ENCODE measurements around the gene GPI. TPM values are rescaled to one million over a fixed set of nuclear protein-coding genes. Genes with fewer than 3 reads are reported as not detected.
A peak's percentile ranks its signal among the peaks of the same experiment; 100 is the strongest.

Gene GPI
- total and polyA plus RNA-seq, 2 donors (not counting 3 experiments of a cell fraction or from before 2014, with no cell fraction given) = 131 to 273 TPM

GRCh38 chr19:34343751-34344150 lies 21.2 kb upstream of the GPI start:
- TF ChIP-seq CTCF (IDR thresholded peaks at IDR 0.05; ENCODE audit: extremely low read depth in 1 of 2, insufficient read depth in 1 of 2, low read depth in 1 of 2, low read length in 2 of 2) (no peak), EZH2 (IDR thresholded peaks at IDR 0.05; ENCODE audit: borderline replicate concordance, low read depth, low read length, severe bottlenecking) (no peak)
- Histone ChIP-seq H2AFZ (ENCODE audit: low read depth, low read length) (no peak overlapping the region), H3K4me1 (ENCODE audit: control insufficient read depth, extremely low read depth, insufficient read depth, low read length) (no peaks in the 10 kb centered on the region), H3K9me1 (replicated peaks; ENCODE audit: control insufficient read depth, extremely low read depth, insufficient read depth, low read length) (no peaks in the 10 kb centered on the region), H3K27me3 (ENCODE audit: control insufficient read depth in 2 of 2, insufficient read depth in 2 of 2, low read length in 2 of 2) (no peaks in the 10 kb centered on the region), H3K9ac (replicated peaks; ENCODE audit: extremely low read depth, insufficient read depth, low read length) (no peak overlapping the region), H3K4me2 (ENCODE audit: insufficient read depth, low read length) (no peak overlapping the region), H3K4me3 (replicated peaks in 1 of 3; ENCODE audit: insufficient read depth in 1 of 3, low read depth in 1 of 3, low read length in 3 of 3) (no peak overlapping the region), H3K36me3 (ENCODE audit: control insufficient read depth in 2 of 2, extremely low read depth in 1 of 2, insufficient read depth in 2 of 2, low read length in 2 of 2) (peaks cover 22 to 43% of the 10 kb centered on the region in 2 experiments), H3K79me2 (ENCODE audit: control insufficient read depth, insufficient read depth, low read length) (no peaks in the 10 kb centered on the region), H4K20me1 (replicated peaks; ENCODE audit: control insufficient read depth, extremely low read depth, insufficient read depth, low read length) (no peaks in the 10 kb centered on the region), H3K9me3 (replicated peaks; ENCODE audit: control insufficient read depth, insufficient read depth, low read length) (no peaks in the 10 kb centered on the region), H3K27ac (ENCODE audit: insufficient read depth, low read depth, low read length) (no peak overlapping the region)
- dilution Hi-C loops (cut with MboI; ENCODE audit: extremely low pct_ligation_motif_present, low sequenced_read_pairs) = no loop called here
- ChIA-PET POLR2A (interaction anchor here (0.7 kb wide), 1 partner anchor 111 kb away, joined by 3 read pairs; no protein-coding TSS in a partner anchor), CTCF (interaction anchor here (0.8 to 2.1 kb wide), 3 partner anchors 110 to 124 kb away, joined by 3 to 5 read pairs (median 3); no protein-coding TSS in a partner anchor)
- DNase-seq (ENCODE audit: low read depth, low spot score) (no peak), FAIRE-seq (no peak)
- intact Hi-C loops (cut with micrococcal nuclease) = no loop called here
- no TSS peak for BruUV-seq (replicated peaks)

- no peak overlapping the region for H2AFZ ChIP-seq (ENCODE audit: low read depth, low read length)
- H3K9ac ChIP-seq (replicated peaks; ENCODE audit: extremely low read depth, insufficient read depth, low read length) = no peak overlapping the region
- no TSS peak for BruUV-seq (replicated peaks)
- DNase-seq (ENCODE audit: low read depth, low spot score) (peak; percentile 77), FAIRE-seq (peak; percentile 87)
- H3K27ac ChIP-seq (ENCODE audit: insufficient read depth, low read depth, low read length) = no peak overlapping the region
- no peaks in the 10 kb centered on the region for H3K4me1 ChIP-seq (ENCODE audit: control insufficient read depth, extremely low read depth, insufficient read depth, low read length)
- H3K9me3 ChIP-seq (replicated peaks; ENCODE audit: control insufficient read depth, insufficient read depth, low read length) = no peaks in the 10 kb centered on the region
- dilution Hi-C loops (cut with MboI; ENCODE audit: extremely low pct_ligation_motif_present, low sequenced_read_pairs) (no loop called here), intact Hi-C loops (cut with micrococcal nuclease) (loop anchor here (1.0 to 5.0 kb wide), 3 partner anchors 113 to 174 kb away; partner anchors contain the start of gene LSM14A)
- no peak overlapping the region for H3K4me3 ChIP-seq (replicated peaks in 1 of 3; ENCODE audit: insufficient read depth in 1 of 3, low read depth in 1 of 3, low read length in 3 of 3)
- peaks cover 18 to 35% of the 10 kb centered on the region in 2 experiments for H3K36me3 ChIP-seq (ENCODE audit: control insufficient read depth in 2 of 2, extremely low read depth in 1 of 2, insufficient read depth in 2 of 2, low read length in 2 of 2)
- H3K79me2 ChIP-seq (ENCODE audit: control insufficient read depth, insufficient read depth, low read length) = no peaks in the 10 kb centered on the region
- ChIA-PET POLR2A (no interaction called here), CTCF (interaction anchor here (0.7 to 3.0 kb wide), 15 partner anchors 8 to 141 kb away, joined by 3 to 18 read pairs (median 6); no protein-coding TSS in a partner anchor)
- H3K9me1 ChIP-seq (replicated peaks; ENCODE audit: control insufficient read depth, extremely low read depth, insufficient read depth, low read length) = no peaks in the 10 kb centered on the region
- H3K4me2 ChIP-seq (ENCODE audit: insufficient read depth, low read length) = no peak overlapping the region
- no peaks in the 10 kb centered on the region for H3K27me3 ChIP-seq (ENCODE audit: control insufficient read depth in 2 of 2, insufficient read depth in 2 of 2, low read length in 2 of 2)
- TF ChIP-seq MYC (IDR thresholded peaks at IDR 0.05; ENCODE audit: low read depth, low read length) (no peak), POLR2AphosphoS5 (IDR thresholded peaks at IDR 0.05; ENCODE audit: insufficient read depth, low read depth, low read length) (peak; percentile 25), JUN (IDR thresholded peaks at IDR 0.05; ENCODE audit: borderline replicate concordance, insufficient read depth, insufficient read length, low read depth) (no peak), CTCF (IDR thresholded peaks at IDR 0.05; ENCODE audit: extremely low read depth in 1 of 2, insufficient read depth in 1 of 2, low read depth in 1 of 2, low read length in 2 of 2) (peak; percentile 85 to 95)
- H4K20me1 ChIP-seq (replicated peaks; ENCODE audit: control insufficient read depth, extremely low read depth, insufficient read depth, low read length) = no peaks in the 10 kb centered on the region
Measured at GRCh38 chr19:34345947-34346351, 19.0 kb upstream of the GPI start.
